NCI-H1105 treated with DMSO at 0.1 percent for 48 hours (cell line): Measurements from ENCODE around the gene SLC52A3.
A peak's percentile ranks its signal among the peaks of the same experiment; 100 is the strongest.

Experiments used
- DNase-seq: peaks from one replicate; lab custom pipeline; 2025; lab: John Stamatoyannopoulos, UW

Gene SLC52A3

GRCh38 chr20:766906-767305, 1.4 kb downstream of the SLC52A3 start:
- no peak for DNase-seq

DNA sequence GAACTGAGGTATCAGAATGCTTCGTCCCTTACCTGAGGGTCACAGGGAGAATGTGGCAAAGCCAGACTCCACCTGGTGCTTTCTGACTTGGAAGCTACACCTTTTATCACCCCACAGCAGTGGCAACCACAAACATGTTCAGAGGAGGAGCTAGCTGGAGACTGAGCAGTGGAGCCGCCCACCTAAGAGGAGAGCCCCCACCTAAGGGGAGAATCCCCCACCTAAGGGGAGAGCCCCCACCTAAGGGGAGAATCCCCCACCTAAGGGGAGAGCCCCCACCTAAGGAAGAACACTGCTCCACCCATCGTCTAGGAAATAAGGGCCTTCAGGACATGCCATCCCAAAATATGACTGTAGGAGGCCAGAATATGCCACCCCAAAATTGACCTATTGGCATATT, 4.0 kb downstream of the SLC52A3 start:
- no peak for DNase-seq

GRCh38 chr20:761418-762381, 6.6 kb downstream of the SLC52A3 start:
- DNase-seq = no peak

- DNase-seq = no peak
Measured at GRCh38 chr20:760751-761417, 7.4 kb downstream of the SLC52A3 start.

- no peak for DNase-seq
Measured at GRCh38 chr20:757506-757905, 10.8 kb downstream of the SLC52A3 start.

GRCh38 chr20:755941-756340, 12.4 kb downstream of the SLC52A3 start:
- DNase-seq = no peak

DNA sequence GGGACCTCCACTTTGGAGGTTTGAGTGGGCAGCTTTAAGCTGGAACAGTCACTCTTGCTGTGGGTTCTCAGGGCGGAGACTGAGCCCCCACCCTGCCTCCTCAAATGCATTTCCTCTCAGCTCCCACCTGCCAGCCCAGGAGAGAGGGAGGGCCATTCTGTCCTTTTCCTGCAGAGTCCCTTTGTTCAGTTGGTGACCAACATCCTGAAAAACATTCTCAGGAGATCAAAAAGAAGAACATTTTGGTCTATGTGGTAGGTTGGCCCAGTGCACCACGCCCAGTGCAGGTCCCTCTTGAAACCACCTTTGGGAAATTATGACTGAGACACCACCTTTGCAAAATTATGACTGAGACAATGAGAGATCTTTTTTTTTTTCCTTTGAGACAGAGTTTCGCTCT, 13.4 kb downstream of the SLC52A3 start:
- no peak for DNase-seq

DNA sequence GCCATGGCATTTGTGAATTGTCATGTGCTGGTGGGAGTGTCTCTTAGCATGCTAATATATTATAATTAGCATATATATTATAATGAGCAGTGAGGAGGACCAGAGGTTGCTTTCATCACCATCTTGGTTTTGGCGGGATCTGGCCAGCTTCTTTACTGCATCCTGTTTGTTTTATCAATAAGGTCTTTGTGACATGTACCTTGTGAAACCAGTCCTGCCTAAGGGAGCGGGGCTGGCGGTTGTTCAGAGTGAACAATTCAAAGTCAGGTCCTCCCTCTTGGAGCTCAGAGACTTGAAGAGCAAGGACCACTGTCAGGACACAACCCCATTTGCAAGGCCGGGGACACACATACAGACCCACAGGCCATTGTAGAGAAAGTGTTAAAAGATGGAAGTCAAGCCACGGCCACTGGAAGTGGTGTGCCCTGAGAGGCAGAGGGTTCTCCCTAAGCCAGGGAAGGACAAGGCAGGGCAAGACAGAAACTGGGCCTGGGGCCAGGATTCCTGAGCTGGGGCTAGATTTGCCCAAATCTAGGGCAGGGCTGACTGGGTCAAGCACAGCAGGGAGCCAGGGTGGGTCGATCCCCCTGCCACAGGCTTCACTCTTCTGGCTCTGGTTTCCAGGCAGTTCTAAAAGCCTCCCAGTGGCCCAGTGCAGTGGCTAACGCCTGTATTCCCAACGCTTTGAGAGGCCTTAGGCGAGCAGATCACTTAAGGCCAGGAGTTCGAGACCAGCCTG, 14.2 kb downstream of the SLC52A3 start:
- DNase-seq = no peak

GRCh38 chr20:753136-753535, 15.2 kb downstream of the SLC52A3 start:
- DNase-seq = no peak

DNA sequence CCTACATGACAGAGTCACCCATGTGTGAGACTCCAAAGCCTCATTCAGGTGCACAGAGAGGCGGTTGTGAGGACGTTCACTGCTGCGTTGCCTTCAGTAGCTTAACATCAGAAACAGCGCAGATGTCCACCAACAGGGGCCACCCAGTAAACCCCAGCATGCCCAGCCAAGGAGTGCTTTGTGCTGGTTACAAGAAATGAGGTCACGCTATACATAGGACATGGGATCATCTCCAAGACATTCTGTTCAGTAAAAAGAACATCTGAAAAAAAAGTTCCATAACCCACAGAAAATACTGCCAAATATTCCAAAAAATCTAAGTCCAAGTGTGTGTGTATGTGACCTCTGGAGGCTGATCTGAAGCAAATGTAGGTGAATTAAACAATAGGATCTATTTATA, 16.0 kb downstream of the SLC52A3 start:
- no peak for DNase-seq

DNA sequence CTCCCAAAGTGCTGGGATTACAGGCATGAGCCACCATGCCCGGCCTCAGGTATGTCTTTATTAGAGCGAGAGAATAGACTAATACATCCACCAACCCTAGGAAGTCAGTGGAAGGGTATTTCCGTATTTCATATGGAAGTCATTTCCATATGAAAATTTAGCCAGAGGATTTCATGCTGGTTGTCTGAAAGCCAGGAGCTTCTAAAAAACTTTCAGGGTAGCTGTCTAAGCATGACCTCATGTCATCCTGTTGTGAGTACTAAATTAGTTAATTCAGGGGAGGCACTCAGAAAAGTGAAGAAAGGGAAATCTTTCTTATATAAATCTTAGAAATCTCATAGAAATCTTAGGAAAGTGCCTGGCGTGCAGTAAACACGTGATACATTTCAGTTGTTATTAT, 16.5 kb downstream of the SLC52A3 start:
- no peak for DNase-seq

GRCh38 chr20:750801-751200, 17.5 kb downstream of the SLC52A3 start:
- DNase-seq = no peak

DNA sequence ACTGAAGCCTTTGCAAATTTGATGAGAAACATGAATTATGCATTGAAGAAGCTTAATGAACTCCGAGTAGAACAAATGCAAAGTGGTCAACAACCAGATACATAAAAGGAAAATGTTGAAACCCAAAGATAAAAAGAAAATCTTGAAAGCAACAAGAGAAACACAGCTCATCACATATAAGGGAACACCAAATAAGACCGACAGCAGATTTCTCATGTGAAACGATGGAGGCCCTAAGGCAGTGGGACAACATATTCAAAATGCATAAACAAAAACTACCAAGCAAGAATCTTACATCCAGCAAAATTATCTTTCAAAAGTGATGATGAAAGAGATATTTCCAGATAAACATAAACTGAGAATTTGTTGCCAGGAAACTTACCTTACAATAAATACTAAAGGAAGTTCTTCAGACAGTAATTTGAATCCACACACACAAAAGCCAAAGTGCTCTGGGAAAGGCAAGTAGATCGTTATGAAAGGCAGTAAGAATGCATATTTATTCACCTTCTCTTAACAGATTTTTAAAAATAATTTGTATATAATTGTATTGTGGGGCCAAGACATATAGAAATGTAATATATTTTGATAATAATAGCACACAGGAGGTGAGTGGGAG, 22.5 kb downstream of the SLC52A3 start:
- peak; percentile 16 for DNase-seq

DNA sequence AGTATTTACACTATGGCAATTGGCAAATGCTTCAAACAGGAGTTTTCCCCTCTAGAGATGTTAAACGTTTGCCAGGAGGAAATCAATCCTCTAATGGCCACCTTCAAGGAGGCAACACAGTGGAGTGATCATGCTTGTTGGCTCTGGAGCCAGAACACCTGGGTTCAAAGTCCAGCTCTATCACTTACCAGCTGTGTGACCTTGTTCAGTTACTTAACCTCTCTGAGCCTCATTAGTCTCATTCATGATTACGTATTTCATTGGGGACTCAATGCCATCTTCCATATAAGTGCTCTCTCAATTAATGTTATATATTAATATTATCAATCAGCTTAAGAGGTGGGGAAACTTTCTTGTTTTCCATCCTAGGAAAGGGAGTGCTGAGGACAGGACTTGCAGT, 26.1 kb downstream of the SLC52A3 start:
- DNase-seq = no peak

GRCh38 chr20:741620-742019, 26.7 kb downstream of the SLC52A3 start:
- DNase-seq = no peak

GRCh38 chr20:740162-740561, 28.1 kb downstream of the SLC52A3 start:
- no peak for DNase-seq

DNA sequence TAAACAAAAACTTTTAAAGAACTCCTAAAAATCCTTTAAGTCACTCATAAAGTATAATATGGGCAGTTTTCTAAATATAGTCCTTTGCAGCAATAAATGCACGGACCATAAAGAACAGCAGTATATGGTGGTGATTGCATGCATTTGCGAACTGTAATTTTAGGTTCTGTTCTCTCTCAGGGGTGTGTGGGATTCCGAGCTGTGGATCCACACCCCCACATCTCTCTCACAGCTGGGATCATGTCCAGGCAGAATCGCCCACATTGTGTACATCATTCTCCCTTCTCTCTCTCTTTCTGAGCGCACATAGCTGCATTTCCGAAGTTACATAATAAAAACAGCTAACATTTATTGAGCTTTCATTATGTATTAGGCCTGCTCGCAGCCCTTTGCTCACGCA, 28.6 kb downstream of the SLC52A3 start:
- DNase-seq = no peak

DNA sequence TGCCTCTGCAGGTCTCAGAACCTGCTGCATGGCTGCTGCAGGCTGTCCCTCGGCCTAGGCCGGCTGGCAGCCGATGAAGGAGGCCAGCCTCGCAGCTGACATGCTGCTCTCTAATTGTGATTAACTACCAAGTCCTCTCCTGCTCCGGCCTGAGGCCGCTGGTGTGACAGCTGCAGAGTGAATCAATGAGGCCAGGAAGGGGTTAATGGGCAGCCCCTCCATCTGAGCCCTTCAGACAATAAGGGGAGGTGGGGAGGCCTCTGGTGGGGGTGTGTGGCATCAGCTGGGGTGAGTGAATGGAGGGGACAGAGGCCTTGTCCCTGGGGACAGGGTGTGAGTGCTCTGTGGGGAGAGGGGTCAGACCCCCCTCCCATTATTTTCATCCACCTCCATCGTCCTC, 34.4 kb downstream of the SLC52A3 start:
- no peak for DNase-seq

DNA sequence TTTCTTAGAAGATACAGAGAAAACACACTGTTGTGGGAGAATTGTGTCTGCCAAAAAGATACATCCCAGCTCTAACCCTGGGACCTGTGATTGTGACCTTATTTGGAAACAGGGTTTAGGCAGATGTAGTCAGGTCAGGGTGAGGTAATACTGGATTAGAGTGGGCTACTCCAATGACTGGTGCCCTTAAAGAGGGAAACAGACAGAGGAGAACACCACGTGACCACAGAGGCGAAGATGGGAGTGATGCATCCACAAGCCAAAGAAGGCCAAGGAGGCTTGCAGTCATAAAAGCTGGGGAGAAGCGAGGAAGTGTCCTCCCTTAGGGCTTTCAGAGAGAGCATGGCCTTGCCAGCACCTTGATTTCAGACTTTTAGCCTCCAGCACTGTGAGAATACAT, 35.6 kb downstream of the SLC52A3 start:
- no peak for DNase-seq

DNA sequence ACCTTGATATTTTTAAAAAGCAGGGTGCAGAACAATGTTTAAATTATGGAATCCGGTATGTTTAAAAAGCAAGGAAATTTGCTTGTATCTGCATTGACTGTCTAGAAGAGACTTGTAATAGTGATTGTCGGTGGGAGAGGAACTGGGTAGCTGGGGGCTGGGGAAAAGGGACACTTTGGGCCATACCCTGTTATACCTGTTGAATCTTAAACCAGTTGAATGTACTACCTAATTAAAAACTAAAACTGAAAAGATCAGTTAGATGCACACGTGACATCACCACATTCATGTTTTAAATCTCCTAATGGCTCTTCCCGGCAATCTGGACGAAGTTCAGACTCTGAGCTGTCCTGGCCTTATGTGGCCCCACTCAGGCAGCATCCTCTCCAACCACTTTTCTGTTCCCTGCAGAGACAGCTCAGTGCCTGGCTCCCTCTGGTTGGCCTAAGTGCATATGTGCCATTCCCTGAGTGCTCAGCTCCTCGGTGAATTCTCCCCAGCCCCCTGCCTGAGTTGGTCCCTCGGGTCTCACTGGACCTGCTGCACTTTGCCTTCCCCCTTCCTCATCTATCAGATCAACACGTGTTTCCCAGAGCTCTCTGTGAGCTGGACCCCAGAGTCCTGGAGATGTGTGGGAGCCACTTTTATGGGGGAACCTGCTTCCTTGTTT, 36.3 kb downstream of the SLC52A3 start:
- no peak for DNase-seq

DNA sequence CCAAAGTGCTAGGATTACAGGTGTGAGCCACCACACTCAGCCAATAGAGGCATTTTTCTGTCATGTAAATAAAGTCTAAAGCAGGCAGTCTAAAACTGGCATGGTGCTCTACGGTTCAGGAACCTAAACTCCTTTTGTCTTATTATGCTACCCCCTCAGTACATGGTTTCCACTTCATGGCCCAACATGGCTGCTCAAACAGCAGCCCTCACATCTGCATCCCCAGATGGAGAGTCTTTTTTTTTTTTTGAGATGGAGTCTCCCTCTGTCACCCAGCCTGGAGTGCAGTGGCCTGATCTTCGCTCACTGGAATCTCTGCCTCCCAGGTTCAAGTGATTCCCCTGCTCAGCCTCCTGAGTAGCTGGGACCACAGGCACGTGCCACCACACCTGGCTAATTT, 38.3 kb downstream of the SLC52A3 start:
- no peak for DNase-seq
